Stimulated activated CD8-positive, alpha-beta memory T cell treated with anti-CD3 and anti-CD28 coated beads, Interleukin-4, amount 100 ng/mL, for 24 hours (primary cell): Measurements from ENCODE around the gene DLG4.
"Not testable (repeated sequence)": the region's sequence is repeated elsewhere in the genome, so short reads cannot be mapped to it uniquely, and the experiment has no call there.

ENCODE experiments used
- DNase-seq: peaks from one replicate; pipeline ENCODE4 v3.0.0-alpha.2; 2020; ENCODE audit warnings: low read depth

The DLG4 gene

GRCh38 chr17:7183433-7184090, 36.1 kb downstream of the DLG4 start:
- no peak for DNase-seq

- not testable (repeated sequence) for DNase-seq
Observed at GRCh38 chr17:7182101-7182500, 37.5 kb downstream of the DLG4 start.

- no peak for DNase-seq
Observed at GRCh38 chr17:7179317-7180254, 40.0 kb downstream of the DLG4 start, which contains the start of gene ASGR1. ASGR1 (minus strand) TSS chr17:7179370; CDS start chr17:7178563, 807 bp downstream.

DNA sequence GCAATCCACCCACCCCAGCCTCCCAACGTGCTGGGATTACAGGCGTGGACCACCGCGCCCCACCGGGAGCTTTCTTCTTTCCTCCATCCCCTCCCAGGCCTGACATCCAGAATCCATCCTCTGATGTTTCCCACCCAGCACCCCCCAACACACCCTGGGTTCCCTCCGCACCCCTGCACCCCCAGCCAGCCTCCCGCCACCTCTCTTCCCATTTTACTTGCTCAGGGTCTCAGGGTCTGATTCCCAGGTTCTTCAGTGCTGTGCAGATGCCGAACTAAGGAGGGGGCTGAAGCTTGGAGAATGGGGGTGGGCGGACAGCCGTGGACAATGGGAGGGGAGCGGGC, 40.7 kb downstream of the DLG4 start:
- no peak for DNase-seq

GRCh38 chr17:7177954-7178477, 41.6 kb downstream of the DLG4 start:
- no peak for DNase-seq

DNA sequence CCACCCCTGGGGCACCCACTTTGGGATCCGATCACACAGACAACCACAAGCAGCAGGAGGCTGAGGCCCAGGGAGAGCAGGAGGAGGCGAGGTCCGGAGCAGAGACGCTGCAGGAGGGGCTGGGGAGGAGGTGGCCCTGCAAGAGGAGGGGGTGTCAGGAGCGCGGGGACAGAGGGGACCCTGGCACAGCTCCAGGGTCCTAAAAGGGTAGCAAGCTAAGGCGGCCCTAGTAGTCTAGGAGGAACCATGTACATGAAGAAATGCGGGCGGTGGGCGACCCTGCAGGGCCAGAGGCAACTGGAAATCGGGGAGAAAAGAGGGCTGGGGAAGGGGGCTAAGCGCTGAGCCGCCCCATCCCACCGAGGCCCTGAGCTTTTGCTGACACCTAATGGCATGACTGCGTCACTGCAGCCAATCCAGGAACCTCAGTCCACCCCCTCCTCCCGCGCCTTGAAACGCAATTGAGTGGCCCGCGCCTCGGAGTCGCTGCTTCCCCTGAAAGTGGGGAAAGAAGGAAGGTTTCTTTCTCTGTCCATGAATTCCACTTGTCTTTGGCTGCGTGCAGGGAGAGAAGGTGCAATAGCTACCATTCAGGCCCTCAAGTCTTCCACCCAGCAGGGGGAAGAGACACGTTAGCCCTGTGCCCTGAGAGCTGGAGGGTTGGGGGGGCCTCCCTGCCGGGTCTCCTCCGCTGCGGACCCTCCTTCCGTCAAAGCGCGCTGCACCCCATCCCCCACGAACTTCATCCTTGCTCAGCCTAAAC, 42.3 kb downstream of the DLG4 start:
- DNase-seq, result peak; percentile 41

- DNase-seq, result no peak
Observed at GRCh38 chr17:7176841-7177190, 42.8 kb downstream of the DLG4 start.

GRCh38 chr17:7176107-7176840, 43.4 kb downstream of the DLG4 start:
- no peak for DNase-seq

DNA sequence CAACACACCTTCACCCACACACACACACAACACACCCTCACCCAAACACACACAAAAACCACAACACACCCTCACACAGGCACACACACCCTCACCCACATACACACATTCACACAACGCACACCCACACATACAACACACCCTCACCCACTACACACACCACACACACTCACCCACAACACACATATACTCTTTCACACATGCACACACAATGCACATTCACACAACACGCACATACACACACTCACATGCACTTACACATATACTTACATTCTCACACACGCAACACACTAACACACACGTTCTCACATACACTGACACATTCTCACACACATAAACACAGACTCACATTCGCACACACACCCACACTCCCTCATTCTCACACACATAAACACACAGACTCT, 44.3 kb downstream of the DLG4 start:
- DNase-seq, result no peak

DNA sequence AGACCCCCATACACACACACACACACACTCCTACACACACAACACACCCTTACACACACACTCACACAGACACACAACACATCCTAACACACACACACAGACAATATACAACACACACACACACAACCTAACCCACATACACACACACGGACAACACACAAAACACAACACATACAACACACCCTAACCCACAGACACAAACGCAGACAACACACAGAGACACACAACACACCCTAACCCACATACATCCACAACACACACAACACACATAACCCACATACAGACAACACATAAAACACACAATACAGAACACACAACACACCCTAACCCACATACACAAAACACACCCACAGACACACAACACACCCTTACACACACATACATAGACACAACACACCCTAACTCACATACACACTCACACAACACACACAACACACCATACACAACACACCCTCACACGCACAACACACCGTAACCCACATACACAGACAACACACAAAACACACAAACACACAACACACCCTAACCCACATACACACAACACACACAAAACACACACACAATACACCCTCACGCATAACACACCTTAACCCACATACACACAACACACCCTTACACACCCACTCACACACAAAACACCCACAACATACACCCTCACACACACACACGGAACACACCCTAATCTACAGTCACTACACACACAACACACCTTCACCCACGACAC, 44.9 kb downstream of the DLG4 start:
- DNase-seq, result no peak

DNA sequence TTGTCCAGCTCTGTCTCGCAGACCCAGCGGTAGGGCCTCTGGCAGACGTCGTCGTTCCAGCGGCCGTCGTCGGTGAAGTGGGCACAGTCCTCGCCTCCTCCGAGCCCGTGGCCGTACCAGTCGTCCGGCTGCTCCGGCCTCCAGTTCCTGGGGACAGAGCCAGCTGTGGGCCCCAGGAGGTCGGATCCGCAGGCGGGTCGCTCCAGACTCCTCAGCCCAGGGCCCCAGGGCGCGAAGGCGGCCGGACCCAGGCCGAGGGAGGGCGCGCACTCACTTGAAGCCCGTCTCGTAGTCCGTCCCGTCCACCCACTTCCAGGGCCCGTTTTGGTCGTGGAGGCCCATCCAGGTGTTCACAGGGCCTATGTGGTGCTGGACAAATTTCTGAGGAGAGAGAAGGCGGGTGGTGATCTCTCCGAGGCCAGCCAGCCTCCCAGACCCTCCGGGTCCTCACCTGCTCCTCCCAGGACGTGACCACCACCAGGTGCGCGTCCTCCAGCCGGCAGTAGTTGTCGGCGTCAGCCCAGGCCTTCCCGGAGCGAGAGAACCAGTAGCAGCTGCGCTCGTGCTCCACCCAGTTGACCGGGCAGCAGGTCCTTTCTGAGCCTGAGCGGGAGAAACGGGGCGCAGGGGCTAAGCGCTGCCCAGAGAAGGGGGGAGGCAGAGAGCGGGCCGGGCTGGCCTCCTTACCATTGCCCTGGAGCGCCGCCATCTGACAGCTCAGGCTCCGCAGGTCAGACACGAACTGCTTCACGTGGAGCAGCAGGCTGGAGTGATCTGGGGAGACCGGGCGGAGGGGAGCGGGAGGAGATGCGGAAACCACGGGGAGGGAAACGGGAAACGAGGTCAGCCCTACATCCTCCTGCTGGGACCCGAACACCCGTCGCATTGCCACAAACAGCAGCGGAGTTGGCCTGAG, 45.7 kb downstream of the DLG4 start:
- no peak for DNase-seq

GRCh38 chr17:7172522-7173191, 47.0 kb downstream of the DLG4 start:
- DNase-seq, result not testable (repeated sequence)

GRCh38 chr17:7169565-7169908, 50.1 kb downstream of the DLG4 start:
- not testable (repeated sequence) for DNase-seq

GRCh38 chr17:7168841-7169564, 50.6 kb downstream of the DLG4 start:
- not testable (repeated sequence) for DNase-seq

DNA sequence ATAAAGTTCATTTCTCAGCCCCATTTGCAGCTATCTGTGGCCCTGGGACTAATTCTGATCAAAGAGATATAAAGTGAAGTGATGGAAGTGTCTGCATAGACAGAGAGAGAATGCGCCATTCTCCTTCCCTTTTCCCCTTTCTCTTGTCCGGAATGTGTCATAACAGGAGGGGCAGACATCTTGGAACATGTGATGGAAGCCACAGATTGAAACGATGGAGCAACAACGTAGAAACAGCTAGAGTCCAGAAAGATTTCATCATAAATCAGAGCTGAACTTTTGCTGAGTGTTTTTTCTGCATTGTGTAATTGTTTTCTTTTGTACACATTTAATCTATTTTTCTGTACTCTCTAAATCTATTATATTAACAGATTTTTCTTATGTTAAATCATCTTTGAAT, 51.8 kb downstream of the DLG4 start:
- no peak for DNase-seq

DNA sequence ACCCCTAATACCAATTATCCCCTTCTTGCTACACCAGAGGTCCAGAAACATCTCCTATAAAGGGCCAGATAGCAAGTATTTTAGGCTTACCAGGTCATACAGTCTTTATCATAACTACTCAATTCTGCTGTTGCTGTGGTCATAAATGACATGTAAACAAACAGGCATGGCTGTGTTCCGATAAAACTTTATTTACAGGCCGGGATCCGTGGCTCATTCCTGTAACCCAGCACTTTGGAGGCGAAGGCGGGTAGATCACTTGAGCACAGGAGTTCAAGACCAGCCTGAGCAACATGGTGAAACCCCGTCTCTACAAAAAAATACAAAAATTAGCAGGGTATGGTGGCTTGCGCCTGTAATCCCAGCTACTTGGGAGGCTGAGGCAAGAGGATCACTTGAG, 52.8 kb downstream of the DLG4 start:
- DNase-seq, result no peak

GRCh38 chr17:7159571-7159970, 60.1 kb downstream of the DLG4 start:
- not testable (repeated sequence) for DNase-seq

DNA sequence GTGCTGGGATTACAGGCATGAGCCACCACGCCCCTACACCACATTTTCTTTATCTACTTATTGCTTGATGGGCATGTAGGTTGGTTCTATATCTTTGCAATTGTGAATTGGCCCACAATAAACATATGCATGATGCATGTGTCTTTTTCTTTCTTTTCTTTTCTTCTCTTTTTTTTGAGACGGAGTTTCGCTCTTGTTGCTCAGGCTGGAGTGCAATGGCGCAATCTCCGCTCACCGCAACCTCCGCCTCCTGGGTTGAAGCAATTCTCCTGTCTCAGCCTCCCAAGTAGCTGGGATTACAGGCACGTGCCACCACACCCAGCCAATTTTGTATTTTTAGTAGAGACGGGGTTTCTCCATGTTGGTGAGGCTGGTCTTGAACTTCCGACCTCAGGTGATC, 61.2 kb downstream of the DLG4 start:
- not testable (repeated sequence) for DNase-seq
